Measurements from ENCODE around the gene CAMKK1.
A peak's percentile ranks its signal among the peaks of the same experiment; 100 is the strongest.

Gene CAMKK1

GRCh38 chr17:3843935-3844516 lies 48.8 kb downstream of the CAMKK1 start:
- DNase-seq, result peak; percentile 54 to 61

- no peak for DNase-seq
Observed at GRCh38 chr17:3838206-3838605, 54.6 kb downstream of the CAMKK1 start.

GRCh38 chr17:3836551-3836950 lies 56.3 kb downstream of the CAMKK1 start:
- no peak for DNase-seq

GRCh38 chr17:3835410-3836229 lies 57.2 kb downstream of the CAMKK1 start:
- no peak for DNase-seq

GRCh38 chr17:3834811-3835210 lies 58.0 kb downstream of the CAMKK1 start:
- no peak for DNase-seq

- no peak for DNase-seq
Observed at GRCh38 chr17:3828852-3829232, 64.0 kb downstream of the CAMKK1 start.

- DNase-seq, result no peak
Observed at GRCh38 chr17:3828151-3828851, 64.6 kb downstream of the CAMKK1 start.

- peak; percentile 69 to 82 for DNase-seq
Observed at GRCh38 chr17:3827124-3827773, 65.6 kb downstream of the CAMKK1 start.

- DNase-seq, result no peak
Observed at GRCh38 chr17:3826191-3826590, 66.7 kb downstream of the CAMKK1 start.

- no peak for DNase-seq
Observed at GRCh38 chr17:3821101-3821500, 71.8 kb downstream of the CAMKK1 start.

- DNase-seq, result no peak
Observed at GRCh38 chr17:3818786-3819185, 74.1 kb downstream of the CAMKK1 start.

- DNase-seq, result no peak
Observed at GRCh38 chr17:3817851-3818605, 74.8 kb downstream of the CAMKK1 start.

- DNase-seq, result no peak
Observed at GRCh38 chr17:3815925-3816324, 76.9 kb downstream of the CAMKK1 start.

GRCh38 chr17:3815122-3815521 lies 77.7 kb downstream of the CAMKK1 start:
- no peak for DNase-seq

GRCh38 chr17:3814361-3814760 lies 78.5 kb downstream of the CAMKK1 start:
- no peak for DNase-seq

- no peak for DNase-seq
Observed at GRCh38 chr17:3813171-3813570, 79.7 kb downstream of the CAMKK1 start.

- no peak for DNase-seq
Observed at GRCh38 chr17:3812771-3813170, 80.1 kb downstream of the CAMKK1 start.

- DNase-seq, result no peak
Observed at GRCh38 chr17:3812284-3812683, 80.6 kb downstream of the CAMKK1 start.

Measured in CD4-positive, alpha-beta T cell treated with Interleukin-4 for 1 hour (primary cell).